Skeletal muscle cell (primary cell): ENCODE results near the gene NUDT21.
A peak's percentile ranks its signal among the peaks of the same experiment; 100 is the strongest.
"Not testable (repeated sequence)": the region's sequence is repeated elsewhere in the genome, so short reads cannot be mapped to it uniquely, and the experiment has no call there.

Experiments used
- DNase-seq: peaks from one replicate; pipeline ENCODE4 v3.0.0-alpha.2; 2010; ENCODE audit warnings: low read depth
- H3K4me3 ChIP-seq: 2 replicates; pipeline ENCODE4 v1.5.1; 2011; ENCODE audit warnings: low read depth, mild to moderate bottlenecking, control low read depth, low read length, moderate library complexity

NUDT21 gene

DNA sequence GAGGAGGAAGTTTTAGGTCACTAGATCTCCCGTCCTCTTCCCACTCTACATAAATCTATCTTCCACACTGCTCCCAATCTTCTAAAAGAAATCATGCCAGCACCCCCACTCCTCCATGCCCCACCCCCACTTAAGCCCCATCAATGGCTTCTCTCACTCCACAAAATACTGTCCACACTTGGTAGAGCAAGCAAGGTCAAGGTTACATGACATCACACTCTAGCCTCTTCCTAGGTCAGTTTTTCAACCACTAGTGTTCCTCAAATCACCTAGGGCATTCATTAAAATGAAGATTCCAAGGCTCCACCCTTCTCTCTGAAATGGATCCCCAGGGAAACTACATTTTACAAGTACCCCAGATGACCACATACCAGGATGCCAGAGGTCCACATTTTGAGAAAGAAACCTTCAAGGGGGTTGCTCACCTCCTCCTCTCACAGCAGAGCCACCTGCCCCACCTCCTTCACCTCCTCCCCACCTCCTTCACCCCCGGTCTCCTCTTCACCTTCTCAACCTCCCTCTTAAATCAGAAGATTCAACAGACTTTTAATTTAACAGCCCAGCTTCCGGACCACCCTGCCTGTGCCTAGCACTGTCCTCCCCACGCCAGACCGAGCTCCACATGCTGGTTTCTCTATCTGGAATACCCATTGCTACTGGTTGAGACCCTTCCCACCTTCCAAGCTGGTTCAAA is 29.0 kb downstream of the NUDT21 start:
- DNase-seq: no peak
- H3K4me3 ChIP-seq: no peak overlapping the region

DNA sequence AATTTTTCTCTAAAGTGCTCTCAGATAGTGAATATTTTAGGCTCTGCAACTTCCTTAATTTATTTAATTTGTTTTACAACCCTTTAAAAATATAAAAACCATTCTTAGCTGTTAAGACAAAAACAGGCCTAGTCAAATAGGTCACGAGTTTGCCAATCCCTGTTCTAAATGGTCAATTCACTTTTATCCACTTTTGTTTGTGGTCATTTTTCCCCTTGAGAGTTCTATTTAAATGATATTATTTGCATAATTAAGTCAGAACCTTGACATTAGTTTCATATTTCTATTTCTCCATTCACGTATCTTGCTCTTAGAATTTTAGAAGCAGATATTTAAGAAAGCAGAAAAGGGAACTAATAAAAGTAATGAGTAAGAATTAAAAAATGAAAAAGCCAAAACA is 29.8 kb downstream of the NUDT21 start:
- no peak overlapping the region for H3K4me3 ChIP-seq
- no peak for DNase-seq

- H3K4me3 ChIP-seq: no peak overlapping the region
- no peak for DNase-seq
These were observed 30.5 kb downstream of the NUDT21 start for GRCh38 chr16:56420613-56421012.

GRCh38 chr16:56419740-56420548 is 31.2 kb downstream of the NUDT21 start:
- no peak for DNase-seq
- H3K4me3 ChIP-seq: no peak overlapping the region

- no peak for DNase-seq
- no peak overlapping the region for H3K4me3 ChIP-seq
These were observed 34.0 kb downstream of the NUDT21 start for GRCh38 chr16:56417138-56417537.

GRCh38 chr16:56415875-56416274 is 35.3 kb downstream of the NUDT21 start:
- DNase-seq: no peak
- no peak overlapping the region for H3K4me3 ChIP-seq

DNA sequence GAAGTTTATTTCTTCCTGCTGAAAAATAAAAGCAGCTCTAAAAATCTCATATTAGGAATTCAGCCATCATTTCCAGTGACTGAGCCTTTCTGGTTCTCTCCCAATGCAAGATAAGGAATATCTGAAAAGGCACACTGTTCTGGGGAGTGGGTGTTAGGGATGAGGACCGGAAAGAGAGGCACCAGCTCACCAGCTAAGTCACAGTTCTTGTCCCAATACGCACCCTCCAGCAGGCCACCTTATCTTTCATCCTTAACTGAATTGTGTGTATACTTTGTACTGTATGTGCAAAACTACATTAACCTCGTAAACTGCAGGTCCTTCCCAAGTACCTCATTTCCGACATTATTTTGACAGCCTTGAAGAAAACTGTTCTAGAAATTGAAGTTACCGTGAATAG is 36.8 kb downstream of the NUDT21 start:
- H3K4me3 ChIP-seq: no peak overlapping the region
- DNase-seq: no peak

DNA sequence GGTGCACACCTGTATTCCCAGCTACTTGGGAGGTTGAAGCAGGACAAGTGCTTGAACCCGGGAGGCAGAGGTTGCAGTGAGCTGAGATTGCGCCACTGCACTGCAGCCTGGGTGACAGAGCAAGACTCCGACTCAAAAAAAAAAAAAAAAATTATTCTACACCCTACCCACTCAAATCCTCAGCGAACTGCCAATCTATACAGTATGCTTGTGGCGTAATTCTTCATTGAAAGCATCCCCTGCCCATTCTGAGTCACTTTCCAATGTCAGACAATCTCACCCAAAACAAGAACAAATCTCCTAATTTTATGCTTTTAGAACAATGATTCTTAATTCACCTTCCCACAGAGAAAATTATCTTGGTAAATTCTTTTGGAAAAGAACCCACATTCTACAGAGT is 37.8 kb downstream of the NUDT21 start:
- no peak for DNase-seq
- no peak overlapping the region for H3K4me3 ChIP-seq

DNA sequence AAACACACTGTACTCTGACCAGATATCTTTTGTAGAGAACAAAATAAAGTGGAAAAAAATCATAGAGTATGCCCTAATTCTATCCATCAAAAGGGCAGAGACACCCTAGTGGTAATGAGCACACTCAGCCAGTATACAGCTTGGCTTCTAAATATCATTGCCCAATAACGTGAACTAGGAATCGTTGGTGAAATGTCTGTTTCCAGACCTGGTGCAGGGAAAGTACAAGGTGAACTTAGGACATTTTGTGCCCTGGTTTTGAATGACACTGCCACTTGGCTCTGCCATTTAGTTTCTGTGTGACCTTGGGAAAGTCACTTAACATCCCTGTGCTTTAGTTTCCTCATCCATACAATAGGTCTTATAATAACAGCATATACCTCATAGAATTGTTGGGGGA is 39.5 kb downstream of the NUDT21 start:
- DNase-seq: no peak
- no peak overlapping the region for H3K4me3 ChIP-seq

DNA sequence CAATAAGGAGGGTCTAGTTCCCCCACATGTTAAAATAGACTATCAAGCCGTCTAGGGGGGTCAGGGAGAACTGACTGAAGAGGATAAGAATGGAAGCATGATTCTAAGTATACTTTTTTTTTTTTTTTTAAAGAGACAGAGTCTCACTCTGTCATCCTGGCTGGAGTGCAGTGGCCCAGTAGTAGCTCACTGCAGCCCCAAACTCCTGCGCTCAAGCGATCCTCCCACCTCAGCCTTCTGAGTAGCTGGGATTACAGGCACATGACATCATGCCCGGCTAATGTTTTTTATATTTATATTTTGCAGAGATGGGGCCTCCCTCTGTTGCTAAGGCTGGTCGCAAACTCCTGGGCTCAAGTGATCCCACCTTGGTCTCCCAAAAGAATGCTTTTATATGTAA is 40.0 kb downstream of the NUDT21 start:
- no peak for DNase-seq
- no peak overlapping the region for H3K4me3 ChIP-seq

DNA sequence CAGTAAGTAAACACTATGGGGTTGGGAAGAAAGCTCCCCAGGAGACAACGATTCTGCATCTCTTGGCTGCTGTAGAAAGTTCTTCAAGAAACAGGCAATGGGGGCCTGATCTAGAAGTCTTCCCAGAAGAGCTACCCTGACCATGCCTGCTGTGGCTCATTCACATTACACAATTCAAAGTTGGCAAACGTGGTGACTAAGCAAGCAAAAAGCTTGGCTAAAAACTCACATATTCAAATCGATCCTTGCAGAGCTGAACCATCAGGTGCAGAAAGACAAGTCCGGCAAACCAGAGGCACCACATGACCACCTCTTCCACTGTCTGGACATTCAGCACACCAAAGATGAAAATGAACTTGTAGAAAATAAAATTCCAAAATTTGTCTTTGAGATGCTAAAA is 41.9 kb downstream of the NUDT21 start:
- peak; percentile 23 for DNase-seq

GRCh38 chr16:56408379-56409098 is 42.6 kb downstream of the NUDT21 start:
- no peak for DNase-seq
- no peak overlapping the region for H3K4me3 ChIP-seq

More for the DNA sequence above, 41.9 kb downstream of the NUDT21 start:
- no peak overlapping the region for H3K4me3 ChIP-seq

- no peak for DNase-seq
- no peak overlapping the region for H3K4me3 ChIP-seq
These were observed 45.0 kb downstream of the NUDT21 start for GRCh38 chr16:56405977-56406672.

- DNase-seq: no peak
- no peak overlapping the region for H3K4me3 ChIP-seq
These were observed 49.6 kb downstream of the NUDT21 start for GRCh38 chr16:56401482-56401881.

GRCh38 chr16:56400458-56400857 is 50.7 kb downstream of the NUDT21 start:
- DNase-seq: no peak
- no peak overlapping the region for H3K4me3 ChIP-seq

GRCh38 chr16:56399486-56399885 is 51.6 kb downstream of the NUDT21 start:
- DNase-seq: no peak
- no peak overlapping the region for H3K4me3 ChIP-seq

GRCh38 chr16:56399047-56399446 is 52.1 kb downstream of the NUDT21 start:
- no peak for DNase-seq
- H3K4me3 ChIP-seq: no peak overlapping the region

DNA sequence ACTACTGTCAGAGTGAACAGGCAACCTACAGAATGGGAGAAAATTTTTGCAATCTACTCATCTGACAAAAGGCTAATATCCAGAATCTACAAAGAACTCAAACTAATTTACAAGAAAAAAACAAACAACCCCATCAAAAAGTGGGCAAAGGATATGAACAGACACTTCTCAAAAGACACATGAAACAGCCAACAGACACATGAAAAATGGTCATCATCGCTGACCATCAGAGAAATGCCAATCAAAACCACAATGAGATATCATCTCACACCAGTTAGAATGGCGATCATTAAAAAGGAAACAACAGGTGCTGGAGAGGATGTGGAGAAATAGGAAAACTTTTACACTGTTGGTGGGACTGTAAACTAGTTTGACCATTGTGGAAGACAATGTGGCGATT is 54.4 kb downstream of the NUDT21 start:
- not testable (repeated sequence) for DNase-seq, H3K4me3 ChIP-seq

- no peak overlapping the region for H3K4me3 ChIP-seq
- peak; percentile 98 for DNase-seq
These were observed 61.6 kb downstream of the NUDT21 start for GRCh38 chr16:56389554-56389953.

DNA sequence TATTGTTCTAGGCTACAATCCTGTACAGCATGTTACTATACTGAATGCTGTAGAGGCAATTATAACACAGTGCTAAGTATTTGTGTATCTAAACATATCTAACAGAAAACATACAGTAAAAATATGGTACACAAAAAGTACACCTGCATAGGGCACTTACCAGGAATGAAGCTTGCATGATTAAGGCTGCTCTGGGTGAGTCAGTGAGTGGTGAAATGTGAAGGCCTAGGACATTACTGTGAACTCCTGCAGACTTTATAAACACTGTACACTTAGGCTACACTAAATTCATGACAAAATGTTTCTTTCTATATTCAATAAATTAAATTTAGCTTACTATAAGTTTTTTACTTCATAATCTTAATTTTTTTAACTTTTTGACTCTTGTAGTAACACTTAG is 62.9 kb downstream of the NUDT21 start:
- H3K4me3 ChIP-seq: no peak overlapping the region
- no peak for DNase-seq
